HEK293 (cell line): ENCODE measurements around the gene ADORA3.
A peak's percentile ranks its signal among the peaks of the same experiment; 100 is the strongest.

Experiments
- CTCF ChIA-PET: fragments of 350-600 bp; formaldehyde crosslinking; extraction: SDS; loops from one replicate; lab custom pipeline; 2021; ENCODE audit warnings: antibody characterized with exemption; lab: Yijun Ruan, JAX
- POLR2A ChIA-PET: fragments of 300-600 bp; formaldehyde crosslinking; extraction: SDS; loops from one replicate; lab custom pipeline; 2020; ENCODE audit warnings: antibody characterized with exemption, inconsistent platforms; lab: Yijun Ruan, JAX
- H3K27ac ChIP-seq: fragments of 200-500 bp; sonication (Bioruptor generic); 2 replicates; pipeline ENCODE4 v1.5.1; 2014; ENCODE audit warnings: low read depth, low read length, control low read depth, inconsistent platforms; ENCODE audit errors: extremely low read depth
- H3K36me3 ChIP-seq, 2 experiments: fragments of 200-500 bp in 1 of 2; sonication (Bioruptor generic) in 1 of 2; 1 replicate in 1 of 2; 2 replicates in 1 of 2; pipeline ENCODE4 v1.5.1; 2014 to 2017; ENCODE audit warnings: inconsistent platforms in 2 of 2, low read length in 2 of 2; ENCODE audit not compliant: control insufficient read depth in 2 of 2, insufficient read depth in 1 of 2
- H3K4me1 ChIP-seq: fragments of 200-500 bp; sonication (Bioruptor generic); 2 replicates; pipeline ENCODE4 v1.5.1; 2014; ENCODE audit warnings: mild to moderate bottlenecking, low read length, inconsistent platforms; ENCODE audit not compliant: control insufficient read depth, insufficient read depth
- H3K4me3 ChIP-seq: 2 replicates; pipeline ENCODE4 v1.5.1; 2011; ENCODE audit warnings: low read depth, mild to moderate bottlenecking, control low read depth, low read length, moderate library complexity
- H3K9me3 ChIP-seq: fragments of 200-500 bp; sonication (Bioruptor generic); 2 replicates; pipeline ENCODE4 v1.5.1; 2014; ENCODE audit warnings: low read depth, low read length, inconsistent platforms; ENCODE audit not compliant: control insufficient read depth, insufficient read depth
- BCL11A ChIP-seq: fragments of 450-650 bp; formaldehyde crosslinking; IDR thresholded peaks from 2 replicates; pipeline ENCODE4 v1.5.1; 2016; ENCODE audit warnings: low read depth, missing biosample characterization, missing genetic modification characterization
- BCL11B ChIP-seq: fragments of 450-650 bp; formaldehyde crosslinking; IDR thresholded peaks from 2 replicates; pipeline ENCODE4 v1.5.1; 2016; ENCODE audit warnings: low read depth, missing biosample characterization, missing genetic modification characterization
- RBAK ChIP-seq: fragments of 450-650 bp; formaldehyde crosslinking; IDR thresholded peaks from 2 replicates; pipeline ENCODE4 v1.5.1; 2016; ENCODE audit warnings: missing biosample characterization, missing genetic modification characterization
- SP2 ChIP-seq: fragments of 450-650 bp; formaldehyde crosslinking; IDR thresholded peaks from 2 replicates; pipeline ENCODE4 v1.5.1; 2016; ENCODE audit warnings: missing biosample characterization, missing genetic modification characterization
- ZFP3 ChIP-seq: fragments of 450-650 bp; formaldehyde crosslinking; IDR thresholded peaks from 2 replicates; pipeline ENCODE4 v1.5.1; 2016; ENCODE audit warnings: low read depth, missing biosample characterization, missing genetic modification characterization
- ZNF184 ChIP-seq: fragments of 450-650 bp; IDR thresholded peaks from 2 replicates; pipeline ENCODE4 v1.5.1; 2018; ENCODE audit warnings: missing biosample characterization, mild to moderate bottlenecking, missing genetic modification characterization
- ZNF214 ChIP-seq: fragments of 450-650 bp; formaldehyde crosslinking; IDR thresholded peaks from 2 replicates; pipeline ENCODE4 v1.5.1; 2017; ENCODE audit warnings: missing biosample characterization, mild to moderate bottlenecking, missing genetic modification characterization, borderline replicate concordance
- ZNF223 ChIP-seq: fragments of 450-650 bp; formaldehyde crosslinking; IDR thresholded peaks from 2 replicates; pipeline ENCODE4 v1.5.1; 2016; ENCODE audit warnings: missing biosample characterization, missing genetic modification characterization
- ZNF274 ChIP-seq, 2 experiments: fragments of 200-500 bp in 1 of 2; fragments of 450-650 bp in 1 of 2; sonication (Bioruptor generic) in 1 of 2; formaldehyde crosslinking in 1 of 2; IDR thresholded peaks; 2 replicates each; pipeline versions ENCODE4 v1.5.1 to v1.6.1; 2014 to 2016; ENCODE audit warnings: borderline replicate concordance in 1 of 2, inconsistent platforms in 1 of 2, low read length in 1 of 2, missing biosample characterization in 1 of 2, missing genetic modification characterization in 1 of 2
- ZNF404 ChIP-seq: fragments of 450-650 bp; formaldehyde crosslinking; IDR thresholded peaks from 2 replicates; pipeline ENCODE4 v1.5.1; 2017; ENCODE audit warnings: missing biosample characterization, missing genetic modification characterization
- ZNF423 ChIP-seq: fragments of 450-650 bp; formaldehyde crosslinking; IDR thresholded peaks from 2 replicates; pipeline ENCODE4 v1.5.1; 2016; ENCODE audit warnings: missing biosample characterization, missing genetic modification characterization
- ZNF529 ChIP-seq: fragments of 450-650 bp; formaldehyde crosslinking; IDR thresholded peaks from 2 replicates; pipeline ENCODE4 v1.5.1; 2017; ENCODE audit warnings: missing genetic modification characterization, missing biosample characterization; ENCODE audit not compliant: insufficient replicate concordance
- ZNF560 ChIP-seq: fragments of 450-650 bp; formaldehyde crosslinking; IDR thresholded peaks from 2 replicates; pipeline ENCODE4 v1.5.1; 2017; ENCODE audit warnings: missing biosample characterization, missing genetic modification characterization, borderline replicate concordance
- ZNF610 ChIP-seq: fragments of 450-650 bp; formaldehyde crosslinking; IDR thresholded peaks from 2 replicates; pipeline ENCODE4 v1.5.1; 2016; ENCODE audit warnings: missing biosample characterization, missing genetic modification characterization, borderline replicate concordance
- ZNF830 ChIP-seq: fragments of 450-650 bp; IDR thresholded peaks from 2 replicates; pipeline ENCODE4 v1.5.0; 2018; ENCODE audit warnings: missing biosample characterization, missing genetic modification characterization, low read depth, mild to moderate bottlenecking, moderate library complexity
- ZSCAN16 ChIP-seq: fragments of 450-650 bp; formaldehyde crosslinking; IDR thresholded peaks from 2 replicates; pipeline ENCODE4 v1.5.1; 2016; ENCODE audit warnings: missing biosample characterization, missing genetic modification characterization
- TF ChIP-seq, protein P1 (sequence below): fragments of 450-650 bp; formaldehyde crosslinking; IDR thresholded peaks from 2 replicates; pipeline ENCODE4 v1.5.1; 2016; ENCODE audit warnings: missing biosample characterization, missing genetic modification characterization
- TF ChIP-seq, protein P2 (sequence below): fragments of 450-650 bp; formaldehyde crosslinking; conservative IDR thresholded peaks from 2 replicates; pipeline ENCODE4 v1.5.1; 2016; ENCODE audit warnings: low read depth, missing biosample characterization, missing genetic modification characterization
- TF ChIP-seq, protein P3 (sequence below): fragments of 450-650 bp; formaldehyde crosslinking; IDR thresholded peaks from 2 replicates; pipeline ENCODE4 v1.5.1; 2016; ENCODE audit warnings: missing biosample characterization, missing genetic modification characterization, borderline replicate concordance

Gene ADORA3

DNA sequence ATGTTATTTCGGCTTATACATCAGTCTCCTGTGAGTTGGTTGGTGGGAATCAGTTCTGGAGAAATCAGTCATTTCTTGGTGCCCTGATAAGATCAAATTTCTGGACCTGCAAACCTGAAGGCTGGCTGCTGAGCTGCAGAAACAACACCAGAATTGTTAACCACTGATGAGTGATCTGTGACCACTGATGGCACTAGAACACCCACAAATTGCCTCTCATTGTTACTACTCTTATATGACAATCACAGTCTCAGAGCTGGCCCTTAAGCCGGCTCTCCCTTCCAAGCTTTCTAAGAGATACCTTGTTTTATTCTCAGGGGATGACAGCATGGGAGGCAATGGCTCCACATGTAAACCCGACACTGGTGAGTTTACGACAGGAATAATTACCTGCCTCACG is 27.7 kb downstream of the ADORA3 start:
- no peak overlapping the region for H3K4me3 ChIP-seq
- no peaks in the 10 kb centered on the region for H3K4me1 ChIP-seq
- POLR2A ChIA-PET, result interaction anchor here (0.9 kb wide), 1 partner anchor 15 kb away, joined by 3 read pairs; no protein-coding TSS in a partner anchor
- no peaks in the 10 kb centered on the region for H3K9me3 ChIP-seq
- CTCF ChIA-PET, result no interaction called here
- no peak overlapping the region for H3K27ac ChIP-seq
- H3K36me3 ChIP-seq, result peaks cover 0 to 8% of the 10 kb centered on the region in 2 experiments; a peak in 1 of 3 replicates
- TF ChIP-seq ZNF610 (no peak), ZSCAN16 (tag by site-specific recombination) (0 out of 2 replicates have a peak, but pooled peaks have one; percentile 28)

DNA sequence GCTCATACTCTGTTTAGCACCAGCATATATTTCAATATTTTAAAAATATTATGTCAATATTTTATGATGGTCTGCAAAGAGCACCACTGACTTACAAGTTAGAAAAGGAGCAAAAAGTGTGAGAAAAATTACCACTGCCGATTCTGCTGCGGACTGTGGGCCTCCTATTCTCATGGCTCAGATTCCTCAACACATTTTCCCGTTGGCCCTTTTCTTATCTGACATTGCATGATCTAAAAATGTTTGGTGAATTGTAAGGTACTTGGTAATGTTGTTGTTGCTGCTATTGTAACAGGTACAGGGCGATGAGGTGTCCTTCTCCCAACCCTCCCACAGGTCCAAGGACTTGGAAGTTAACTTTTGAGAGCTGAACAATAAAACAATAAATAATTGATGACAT is 28.9 kb downstream of the ADORA3 start:
- ChIA-PET CTCF (interaction anchor here (0.7 to 0.8 kb wide), 2 partner anchors 32 to 129 kb away, joined by 3 to 4 read pairs; no protein-coding TSS in a partner anchor), POLR2A (no interaction called here)
- Histone ChIP-seq H3K4me1 (no peaks in the 10 kb centered on the region), H3K9me3 (no peaks in the 10 kb centered on the region), H3K4me3 (no peak overlapping the region), H3K27ac (no peak overlapping the region), H3K36me3 (peaks cover 0 to 18% of the 10 kb centered on the region in 2 experiments; a peak in 1 of 3 replicates)
- TF ChIP-seq, protein P1, sequence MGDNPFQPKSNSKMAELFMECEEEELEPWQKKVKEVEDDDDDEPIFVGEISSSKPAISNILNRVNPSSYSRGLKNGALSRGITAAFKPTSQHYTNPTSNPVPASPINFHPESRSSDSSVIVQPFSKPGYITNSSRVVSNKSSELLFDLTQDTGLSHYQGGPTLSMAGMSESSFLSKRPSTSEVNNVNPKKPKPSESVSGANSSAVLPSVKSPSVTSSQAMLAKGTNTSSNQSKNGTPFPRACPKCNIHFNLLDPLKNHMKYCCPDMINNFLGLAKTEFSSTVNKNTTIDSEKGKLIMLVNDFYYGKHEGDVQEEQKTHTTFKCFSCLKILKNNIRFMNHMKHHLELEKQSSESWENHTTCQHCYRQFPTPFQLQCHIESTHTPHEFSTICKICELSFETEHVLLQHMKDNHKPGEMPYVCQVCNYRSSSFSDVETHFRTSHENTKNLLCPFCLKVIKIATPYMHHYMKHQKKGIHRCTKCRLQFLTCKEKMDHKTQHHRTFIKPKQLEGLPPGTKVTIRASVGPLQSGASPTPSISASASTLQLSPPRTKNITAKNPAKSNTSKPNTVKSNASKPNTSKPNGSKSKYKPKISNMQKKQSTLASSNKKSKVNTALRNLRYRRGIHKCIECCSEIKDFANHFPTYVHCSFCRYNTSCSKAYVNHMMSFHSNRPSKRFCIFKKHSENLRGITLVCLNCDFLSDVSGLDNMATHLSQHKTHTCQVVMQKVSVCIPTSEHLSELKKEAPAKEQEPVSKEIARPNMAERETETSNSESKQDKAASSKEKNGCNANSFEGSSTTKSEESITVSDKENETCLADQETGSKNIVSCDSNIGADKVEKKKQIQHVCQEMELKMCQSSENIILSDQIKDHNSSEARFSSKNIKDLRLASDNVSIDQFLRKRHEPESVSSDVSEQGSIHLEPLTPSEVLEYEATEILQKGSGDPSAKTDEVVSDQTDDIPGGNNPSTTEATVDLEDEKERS, result no peak
- TF ChIP-seq ZNF274 (IDR thresholded peaks at IDR 0.05; ENCODE audit: low read length) (no peak), ZNF274 (tag by site-specific recombination; IDR thresholded peaks at IDR 0.05; ENCODE audit: borderline replicate concordance) (no peak), ZNF223 (tag by site-specific recombination) (no peak), RBAK (tag by site-specific recombination) (no peak), ZNF423 (tag by site-specific recombination) (no peak), ZFP3 (tag by site-specific recombination) (no peak)
- TF ChIP-seq, all 188 proteins: peak for 0

DNA sequence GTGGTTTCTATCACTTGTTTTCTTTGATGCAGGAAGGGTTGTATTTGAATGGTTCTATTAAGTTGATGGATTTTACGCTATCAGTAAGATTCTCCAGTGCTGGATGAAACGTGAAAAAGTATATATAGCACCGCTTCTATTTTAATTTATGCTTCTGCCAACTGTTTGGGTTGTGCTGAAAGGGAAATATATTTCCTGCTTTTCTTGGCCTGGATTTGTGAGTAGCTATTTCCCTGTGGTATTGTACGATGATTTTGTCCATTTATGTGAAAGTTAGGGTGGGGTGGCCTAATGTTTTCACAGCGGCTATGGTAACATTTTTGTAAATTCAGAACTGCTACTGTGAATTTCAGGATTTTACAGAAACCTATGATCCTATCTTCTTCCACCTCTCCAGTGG is 29.3 kb downstream of the ADORA3 start:
- Histone ChIP-seq H3K27ac (no peak overlapping the region), H3K4me3 (no peak overlapping the region), H3K9me3 (no peaks in the 10 kb centered on the region), H3K4me1 (no peaks in the 10 kb centered on the region), H3K36me3 (peaks cover 0 to 22% of the 10 kb centered on the region in 2 experiments; a peak in 1 of 3 replicates)
- POLR2A ChIA-PET, result no interaction called here
- CTCF ChIA-PET, result interaction anchor here (0.5 kb wide), 1 partner anchor 79 kb away, joined by 3 read pairs; no protein-coding TSS in a partner anchor
- no peak for TF ChIP-seq BCL11A (tag by site-specific recombination)
- TF ChIP-seq ZNF529 (tag by site-specific recombination), result no peak
- TF ChIP-seq, protein P2, sequence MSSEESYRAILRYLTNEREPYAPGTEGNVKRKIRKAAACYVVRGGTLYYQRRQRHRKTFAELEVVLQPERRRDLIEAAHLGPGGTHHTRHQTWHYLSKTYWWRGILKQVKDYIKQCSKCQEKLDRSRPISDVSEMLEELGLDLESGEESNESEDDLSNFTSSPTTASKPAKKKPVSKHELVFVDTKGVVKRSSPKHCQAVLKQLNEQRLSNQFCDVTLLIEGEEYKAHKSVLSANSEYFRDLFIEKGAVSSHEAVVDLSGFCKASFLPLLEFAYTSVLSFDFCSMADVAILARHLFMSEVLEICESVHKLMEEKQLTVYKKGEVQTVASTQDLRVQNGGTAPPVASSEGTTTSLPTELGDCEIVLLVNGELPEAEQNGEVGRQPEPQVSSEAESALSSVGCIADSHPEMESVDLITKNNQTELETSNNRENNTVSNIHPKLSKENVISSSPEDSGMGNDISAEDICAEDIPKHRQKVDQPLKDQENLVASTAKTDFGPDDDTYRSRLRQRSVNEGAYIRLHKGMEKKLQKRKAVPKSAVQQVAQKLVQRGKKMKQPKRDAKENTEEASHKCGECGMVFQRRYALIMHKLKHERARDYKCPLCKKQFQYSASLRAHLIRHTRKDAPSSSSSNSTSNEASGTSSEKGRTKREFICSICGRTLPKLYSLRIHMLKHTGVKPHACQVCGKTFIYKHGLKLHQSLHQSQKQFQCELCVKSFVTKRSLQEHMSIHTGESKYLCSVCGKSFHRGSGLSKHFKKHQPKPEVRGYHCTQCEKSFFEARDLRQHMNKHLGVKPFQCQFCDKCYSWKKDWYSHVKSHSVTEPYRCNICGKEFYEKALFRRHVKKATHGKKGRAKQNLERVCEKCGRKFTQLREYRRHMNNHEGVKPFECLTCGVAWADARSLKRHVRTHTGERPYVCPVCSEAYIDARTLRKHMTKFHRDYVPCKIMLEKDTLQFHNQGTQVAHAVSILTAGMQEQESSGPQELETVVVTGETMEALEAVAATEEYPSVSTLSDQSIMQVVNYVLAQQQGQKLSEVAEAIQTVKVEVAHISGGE, result no peak
- TF ChIP-seq ZNF404 (tag by site-specific recombination), result no peak
- TF ChIP-seq ZNF830, result no peak
- TF ChIP-seq RBAK (tag by site-specific recombination), result no peak
- no peak for TF ChIP-seq ZNF184 (tag by site-specific recombination)
- TF ChIP-seq ZNF560 (tag by site-specific recombination), result no peak
- TF ChIP-seq, protein P3, sequence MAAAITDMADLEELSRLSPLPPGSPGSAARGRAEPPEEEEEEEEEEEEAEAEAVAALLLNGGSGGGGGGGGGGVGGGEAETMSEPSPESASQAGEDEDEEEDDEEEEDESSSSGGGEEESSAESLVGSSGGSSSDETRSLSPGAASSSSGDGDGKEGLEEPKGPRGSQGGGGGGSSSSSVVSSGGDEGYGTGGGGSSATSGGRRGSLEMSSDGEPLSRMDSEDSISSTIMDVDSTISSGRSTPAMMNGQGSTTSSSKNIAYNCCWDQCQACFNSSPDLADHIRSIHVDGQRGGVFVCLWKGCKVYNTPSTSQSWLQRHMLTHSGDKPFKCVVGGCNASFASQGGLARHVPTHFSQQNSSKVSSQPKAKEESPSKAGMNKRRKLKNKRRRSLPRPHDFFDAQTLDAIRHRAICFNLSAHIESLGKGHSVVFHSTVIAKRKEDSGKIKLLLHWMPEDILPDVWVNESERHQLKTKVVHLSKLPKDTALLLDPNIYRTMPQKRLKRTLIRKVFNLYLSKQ (tag by site-specific recombination), result no peak
- no peak for TF ChIP-seq BCL11B (tag by site-specific recombination)
- TF ChIP-seq ZNF214, result no peak
- TF ChIP-seq SP2 (tag by site-specific recombination), result no peak
